Liver (tissue), 9 donors: ENCODE results near the gene TYMP. TPM values are rescaled to one million over a fixed set of nuclear protein-coding genes. Genes with fewer than 3 reads are reported as not detected.

ENCODE experiments used
- DNase-seq: peaks from one replicate; pipeline ENCODE4 v3.0.0-alpha.2; 2017; ENCODE audit warnings: low spot score
- H3K27ac ChIP-seq, 2 donors: one replicate each; pipeline ENCODE4 v1.7.0; 2013; ENCODE audit warnings: inconsistent platforms in 2 of 2, low read length in 2 of 2, control low read depth in 1 of 2, low read depth in 1 of 2, mild to moderate bottlenecking in 1 of 2
- H3K27me3 ChIP-seq, 4 donors: one replicate each; pipeline versions ENCODE4 v1.6.1 to v1.7.0; 2013; ENCODE audit warnings: low read length in 3 of 4, inconsistent platforms in 1 of 4, mild to moderate bottlenecking in 1 of 4, moderate library complexity in 1 of 4; ENCODE audit not compliant: control insufficient read depth in 4 of 4, insufficient read depth in 4 of 4
- H3K36me3 ChIP-seq, 4 donors: one replicate each; pipeline versions ENCODE4 v1.6.1 to v1.7.0; 2013; ENCODE audit warnings: low read length in 3 of 4, mild to moderate bottlenecking in 3 of 4, low read depth in 1 of 4, moderate library complexity in 1 of 4; ENCODE audit not compliant: control insufficient read depth in 4 of 4, insufficient read depth in 3 of 4
- H3K4me1 ChIP-seq, 4 donors: one replicate each; pipeline versions ENCODE4 v1.6.1 to v1.7.0; 2013; ENCODE audit warnings: low read length in 3 of 4, mild to moderate bottlenecking in 3 of 4, moderate library complexity in 1 of 4; ENCODE audit not compliant: control insufficient read depth in 4 of 4, insufficient read depth in 4 of 4
- H3K4me3 ChIP-seq, 3 donors: one replicate each; pipeline versions ENCODE4 v1.6.1 to v1.7.0; 2013; ENCODE audit warnings: low read length in 3 of 3, control low read depth in 1 of 3, low read depth in 1 of 3, mild to moderate bottlenecking in 1 of 3
- H3K9ac ChIP-seq, 2 donors: one replicate each; pipeline ENCODE4 v1.7.0; 2013; ENCODE audit warnings: low read length in 2 of 2, mild to moderate bottlenecking in 2 of 2, moderate library complexity in 2 of 2, control low read depth in 1 of 2, low read depth in 1 of 2
- H3K9me3 ChIP-seq, 4 donors: one replicate each; pipeline versions ENCODE4 v1.6.1 to v1.7.0; 2013; ENCODE audit warnings: low read length in 3 of 4; ENCODE audit not compliant: control insufficient read depth in 4 of 4
- ATF3 ChIP-seq: IDR thresholded peaks from 2 replicates; pipeline ENCODE4 v1.6.1; 2016; ENCODE audit warnings: antibody characterized with exemption
- CTCF ChIP-seq: fragments of 150-350 bp; IDR thresholded peaks from 2 replicates; pipeline ENCODE4 v1.5.1; 2017; ENCODE audit warnings: improper control_type of control experiment, low read depth, low read length; ENCODE audit not compliant: missing input control
- EGR1 ChIP-seq, 2 donors: IDR thresholded peaks; 2 replicates each; pipeline ENCODE4 v1.6.1; 2016 to 2018; ENCODE audit warnings: antibody characterized with exemption in 2 of 2, low read depth in 2 of 2
- FOXA1 ChIP-seq: IDR thresholded peaks from 2 replicates; pipeline ENCODE4 v1.6.1; 2016; ENCODE audit warnings: antibody characterized with exemption
- FOXA2 ChIP-seq: IDR thresholded peaks from 2 replicates; pipeline ENCODE4 v1.6.1; 2016; ENCODE audit warnings: antibody characterized with exemption
- GABPA ChIP-seq, 2 donors: IDR thresholded peaks in 1 of 2; conservative IDR thresholded peaks in 1 of 2; 2 replicates each; pipeline ENCODE4 v1.6.1; 2016; ENCODE audit warnings: antibody characterized with exemption in 2 of 2, mild to moderate bottlenecking in 1 of 2, moderate library complexity in 1 of 2
- HNF4A ChIP-seq, 2 donors: conservative IDR thresholded peaks; 2 replicates each; pipeline ENCODE4 v1.6.1; 2016; ENCODE audit warnings: antibody characterized with exemption in 2 of 2, mild to moderate bottlenecking in 2 of 2
- HNF4G ChIP-seq: IDR thresholded peaks from 2 replicates; pipeline ENCODE4 v1.6.1; 2016; ENCODE audit warnings: antibody characterized with exemption
- JUND ChIP-seq, 2 donors: IDR thresholded peaks; 2 replicates each; pipeline ENCODE4 v1.6.1; 2016; ENCODE audit warnings: antibody characterized with exemption in 2 of 2
- MAX ChIP-seq: IDR thresholded peaks from 2 replicates; pipeline ENCODE4 v1.6.1; 2016; ENCODE audit warnings: antibody characterized with exemption
- NR2F2 ChIP-seq: IDR thresholded peaks from 2 replicates; pipeline ENCODE4 v1.6.1; 2016; ENCODE audit warnings: antibody characterized with exemption
- RAD21 ChIP-seq, 2 donors: IDR thresholded peaks; 2 replicates each; pipeline ENCODE4 v1.6.1; 2016; ENCODE audit warnings: antibody characterized with exemption in 2 of 2, mild to moderate bottlenecking in 2 of 2
- RXRA ChIP-seq, 2 donors: IDR thresholded peaks; 2 replicates each; pipeline ENCODE4 v1.6.1; 2017 to 2018; ENCODE audit warnings: antibody characterized with exemption in 2 of 2, mild to moderate bottlenecking in 1 of 2
- SP1 ChIP-seq: IDR thresholded peaks from 2 replicates; pipeline ENCODE4 v1.6.1; 2018; ENCODE audit warnings: antibody characterized with exemption, mild to moderate bottlenecking
- TAF1 ChIP-seq: conservative IDR thresholded peaks from 2 replicates; pipeline ENCODE4 v1.6.1; 2016; ENCODE audit warnings: antibody characterized with exemption, mild to moderate bottlenecking
- YY1 ChIP-seq: IDR thresholded peaks from 2 replicates; pipeline ENCODE4 v1.6.1; 2016; ENCODE audit warnings: antibody characterized with exemption, mild to moderate bottlenecking
- ZBTB33 ChIP-seq: IDR thresholded peaks from 2 replicates; pipeline ENCODE4 v1.6.1; 2016; ENCODE audit warnings: antibody characterized with exemption
- WGBS: extraction: QIAGEN DNeasy Blood & Tissue Kit; methylation state at CpG from one replicate; pipeline ENCODE4 v1.1.7; 2013; 5-methylcytosine and 5-hydroxymethylcytosine counted together
- polyA plus RNA-seq, 2 donors: library from polyadenylated mRNA; stranded (reverse) in 1 of 2; unstranded in 1 of 2; fragments of 200-250 nt in 1 of 2; fragments of >200 nt in 1 of 2; fragmentation: Nextera tagmentation in 1 of 2; extraction: Ambion mirVana in 1 of 2; gene quantifications; one replicate each; pipeline versions ENCODE4 v1.2.1 to v1.2.3, GENCODE V29; 2013 to 2015
- total RNA-seq, 2 donors: library from RNA; depleted of rRNA; stranded (reverse); fragments of >200 nt; gene quantifications; one replicate each; pipeline ENCODE4 v1.2.3, GENCODE V29; 2014
- TF ChIP-seq, protein P1 (sequence below): IDR thresholded peaks from 2 replicates; pipeline ENCODE4 v1.6.1; 2016; ENCODE audit warnings: antibody characterized with exemption, mild to moderate bottlenecking
- donor health status: healthy.
- donor health status: healthy.
- donor health status: healthy.
- donor health status: healthy.
- donor health status: healthy.

Gene TYMP
- total and polyA plus RNA-seq, 4 donors: 34.0 to 109 (median 65.5) TPM

- 85% methylated on average over 8 of the region's 8 CpGs for WGBS
- Histone ChIP-seq H3K4me1 (peaks cover 0 to 9% (median 7%) of the 10 kb centered on the region in 4 donors), H3K27me3 (no peaks in the 10 kb centered on the region), H3K27ac (no peak overlapping the region), H3K36me3 (no peaks in the 10 kb centered on the region), H3K9ac (no peak overlapping the region), H3K4me3 (no peak overlapping the region), H3K9me3 (no peaks in the 10 kb centered on the region)
- TF ChIP-seq SP1 (no peak), RXRA (IDR thresholded peaks at IDR 0.05) (no peak), FOXA2 (no peak), NR2F2 (no peak), YY1 (no peak), GABPA (IDR thresholded peaks at IDR 0.05 in 1 of 2, conservative IDR thresholded peaks at IDR 0.05 in 1 of 2) (no peak), ZBTB33 (no peak), CTCF (no peak), HNF4G (no peak), TAF1 (no peak), RAD21 (IDR thresholded peaks at IDR 0.05) (no peak), MAX (no peak), JUND (IDR thresholded peaks at IDR 0.05) (no peak), EGR1 (IDR thresholded peaks at IDR 0.05; ENCODE audit: low read depth in 2 of 2) (no peak), ATF3 (no peak), HNF4A (conservative IDR thresholded peaks at IDR 0.05) (no peak), FOXA1 (no peak)
- TF ChIP-seq, protein P1, sequence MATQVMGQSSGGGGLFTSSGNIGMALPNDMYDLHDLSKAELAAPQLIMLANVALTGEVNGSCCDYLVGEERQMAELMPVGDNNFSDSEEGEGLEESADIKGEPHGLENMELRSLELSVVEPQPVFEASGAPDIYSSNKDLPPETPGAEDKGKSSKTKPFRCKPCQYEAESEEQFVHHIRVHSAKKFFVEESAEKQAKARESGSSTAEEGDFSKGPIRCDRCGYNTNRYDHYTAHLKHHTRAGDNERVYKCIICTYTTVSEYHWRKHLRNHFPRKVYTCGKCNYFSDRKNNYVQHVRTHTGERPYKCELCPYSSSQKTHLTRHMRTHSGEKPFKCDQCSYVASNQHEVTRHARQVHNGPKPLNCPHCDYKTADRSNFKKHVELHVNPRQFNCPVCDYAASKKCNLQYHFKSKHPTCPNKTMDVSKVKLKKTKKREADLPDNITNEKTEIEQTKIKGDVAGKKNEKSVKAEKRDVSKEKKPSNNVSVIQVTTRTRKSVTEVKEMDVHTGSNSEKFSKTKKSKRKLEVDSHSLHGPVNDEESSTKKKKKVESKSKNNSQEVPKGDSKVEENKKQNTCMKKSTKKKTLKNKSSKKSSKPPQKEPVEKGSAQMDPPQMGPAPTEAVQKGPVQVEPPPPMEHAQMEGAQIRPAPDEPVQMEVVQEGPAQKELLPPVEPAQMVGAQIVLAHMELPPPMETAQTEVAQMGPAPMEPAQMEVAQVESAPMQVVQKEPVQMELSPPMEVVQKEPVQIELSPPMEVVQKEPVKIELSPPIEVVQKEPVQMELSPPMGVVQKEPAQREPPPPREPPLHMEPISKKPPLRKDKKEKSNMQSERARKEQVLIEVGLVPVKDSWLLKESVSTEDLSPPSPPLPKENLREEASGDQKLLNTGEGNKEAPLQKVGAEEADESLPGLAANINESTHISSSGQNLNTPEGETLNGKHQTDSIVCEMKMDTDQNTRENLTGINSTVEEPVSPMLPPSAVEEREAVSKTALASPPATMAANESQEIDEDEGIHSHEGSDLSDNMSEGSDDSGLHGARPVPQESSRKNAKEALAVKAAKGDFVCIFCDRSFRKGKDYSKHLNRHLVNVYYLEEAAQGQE: no peak
- DNase-seq: no peak
These were observed 23.5 kb upstream of the TYMP start for GRCh38 chr22:50553310-50553709.
